Spleen (tissue), 11 donors: Measurements from ENCODE around the gene CEBPE. TPM values are rescaled to one million over a fixed set of nuclear protein-coding genes. Genes with fewer than 3 reads are reported as not detected.

Experiments
- DNase-seq: peaks from one replicate; pipeline ENCODE4 v3.0.0-alpha.2; 2020
- H3K27ac ChIP-seq, 8 donors: fragments of 200-600 bp; sonication (generic) in 7 of 8; 1 replicate in 4 of 8; 2 replicates in 4 of 8; pipeline versions ENCODE4 v1.5.0 to v1.8.0; 2016 to 2021; ENCODE audit warnings: inconsistent platforms in 4 of 8, mild to moderate bottlenecking in 4 of 8, moderate library complexity in 1 of 8
- H3K27me3 ChIP-seq, 7 donors: fragments of 200-600 bp; sonication (generic) in 6 of 7; replicated peaks in 1 of 7; 1 replicate in 4 of 7; 2 replicates in 3 of 7; pipeline versions ENCODE4 v1.5.0 to v1.8.0; 2016 to 2021; ENCODE audit warnings: inconsistent platforms in 3 of 7, mild to moderate bottlenecking in 1 of 7
- H3K36me3 ChIP-seq, 6 donors: fragments of 200-600 bp; sonication (generic) in 5 of 6; 1 replicate in 4 of 6; 2 replicates in 2 of 6; pipeline versions ENCODE4 v1.5.0 to v1.8.0; 2016 to 2021; ENCODE audit warnings: inconsistent platforms in 2 of 6
- H3K4me1 ChIP-seq, 6 donors: fragments of 200-600 bp; sonication (generic) in 5 of 6; 1 replicate in 3 of 6; 2 replicates in 3 of 6; pipeline versions ENCODE4 v1.5.0 to v1.8.0; 2016 to 2021; ENCODE audit warnings: inconsistent platforms in 3 of 6
- H3K4me3 ChIP-seq, 8 donors: fragments of 200-600 bp; sonication (generic) in 7 of 8; 1 replicate in 4 of 8; 2 replicates in 4 of 8; pipeline versions ENCODE4 v1.5.0 to v1.8.0; 2016 to 2021; ENCODE audit warnings: inconsistent platforms in 4 of 8, mild to moderate bottlenecking in 4 of 8, moderate library complexity in 2 of 8
- H3K9me3 ChIP-seq, 8 donors: fragments of 200-600 bp; sonication (generic) in 7 of 8; 1 replicate in 4 of 8; 2 replicates in 4 of 8; pipeline versions ENCODE4 v1.5.0 to v1.8.0; 2016 to 2021; ENCODE audit warnings: inconsistent platforms in 4 of 8
- CTCF ChIP-seq, 11 experiments: fragments of 200-600 bp in 7 of 11; fragments of 450-650 bp in 4 of 11; sonication (generic) in 4 of 11; IDR thresholded peaks in 8 of 11; conservative IDR thresholded peaks in 3 of 11; 1 replicate in 7 of 11; 2 replicates in 4 of 11; pipeline versions ENCODE4 v1.4.0 to v1.8.0; 2016 to 2021; ENCODE audit warnings: antibody characterized with exemption in 11 of 11, inconsistent platforms in 4 of 11, mild to moderate bottlenecking in 1 of 11
- POLR2A ChIP-seq, 3 donors: fragments of 450-650 bp; IDR thresholded peaks; one replicate each; pipeline ENCODE4 v1.5.1; 2017; ENCODE audit warnings: antibody characterized with exemption in 3 of 3, mild to moderate bottlenecking in 1 of 3
- POLR2AphosphoS5 ChIP-seq, 3 donors: sonication (generic); formaldehyde crosslinking; IDR thresholded peaks; one replicate each; pipeline ENCODE4 v1.5.1; 2017; ENCODE audit warnings: antibody characterized with exemption in 3 of 3
- WGBS, 5 donors: extraction: QIAGEN DNeasy Blood & Tissue Kit in 3 of 5; methylation state at CpG; one replicate each; pipeline versions ENCODE4 v1.1.5 to v1.1.7; 2013 to 2018; 5-methylcytosine and 5-hydroxymethylcytosine counted together
- intact Hi-C: fragments of 100-400 bp; cut with DNase I; formaldehyde crosslinking; loops from one replicate; pipeline ENCODE4 v1.15.0; 2023; ENCODE audit warnings: low total_unique reads
- polyA plus RNA-seq, 3 donors: library from polyadenylated mRNA; stranded (reverse); fragments of 200-250 nt; gene quantifications; one replicate each; pipeline ENCODE4 v1.2.1, GENCODE V29; 2013
- small RNA-seq, 4 donors: library from RNA; depleted of rRNA; stranded (forward); fragments of <200 nt; gene quantifications; one replicate each; pipeline ENCODE3, GENCODE V24; 2016
- total RNA-seq, 7 donors: library from RNA; depleted of rRNA in 3 of 7; stranded (reverse); fragments of >200 nt in 3 of 7; fragmentation: NEBNext Ultra II Directional in 4 of 7; extraction: Animal tissue kit (Norgen Biotek cat#: 25700) in 4 of 7; gene quantifications; one replicate each; pipeline versions ENCODE4 v1.1.0 to v1.2.1, GENCODE V29; 2016 to 2021
- donor health status: healthy with polysubstance abuse.
- donor health status: DM: no; HTN: no; CAD: no; lungs with moderate emphysema.
- donor health status: DM: no; HTN: no; CAD: no.
- donor health status: Bipolar disorder and iron deficiency.
- donor health status: healthy.
- donor health status: DM: no; HTN: no; CAD: no.
- donor health status: DM: yes; HTN: yes; CAD: no.

CEBPE gene
- total and polyA plus RNA-seq, 10 donors = 0.64 to 9.6 (median 1.5) TPM

GRCh38 chr14:23067847-23068788 is 50.9 kb downstream of the CEBPE start:
- intact Hi-C loops = no loop called here

More at GRCh38 chr14:23067847-23068788, 50.9 kb downstream of the CEBPE start:
- DNase-seq = no peak
- WGBS, 5 donors = 80 to 89% (median 85%) methylated on average over 13 to 14 of the region's 14 CpGs
- Histone ChIP-seq H3K4me3 (no peak overlapping the region), H3K27me3 (no peaks in the 10 kb centered on the region), H3K36me3 (peaks cover 7 to 82% (median 66%) of the 10 kb centered on the region in 6 donors), H3K27ac (peak overlapping the region in 4 of 8 donors; percentile 22 to 49 (median 28)), H3K4me1 (peaks cover 27 to 69% (median 48%) of the 10 kb centered on the region in 6 donors), H3K9me3 (no peaks in the 10 kb centered on the region)
- no peak for TF ChIP-seq POLR2A (IDR thresholded peaks at IDR 0.05)
- no peak for TF ChIP-seq POLR2AphosphoS5 (IDR thresholded peaks at IDR 0.05)
- no peak for TF ChIP-seq CTCF (IDR thresholded peaks at IDR 0.05 in 8 of 11, conservative IDR thresholded peaks at IDR 0.05 in 3 of 11)

Small RNAs within 50 kb of the gene (small RNA-seq; reads per million reads assigned to genes)
- 0 reads per million in 4 donors for gene RNU6-1138P

Other genes with a start within 250 kb of the CEBPE start
- 100 to 1,000 TPM in 6 of 7 donors, 10 to 100 TPM in 1; 99.6 to 205 (median 110) TPM for gene LRP10, start 247.5 kb downstream of the CEBPE start, total RNA-seq
- 10 to 100 TPM in 1 of 3 donors, 1 to 10 TPM in 2; 7.9 to 22.3 (median 8.9) TPM for gene LRP10, start 247.5 kb downstream of the CEBPE start, polyA plus RNA-seq
- 1 to 10 TPM; 1.4 to 5.8 (median 3.0) TPM for gene REM2, start 236.0 kb downstream of the CEBPE start, total RNA-seq
- 1 to 10 TPM; 2.2 to 5.2 (median 3.4) TPM for gene REM2, start 236.0 kb downstream of the CEBPE start, polyA plus RNA-seq
- 100 to 1,000 TPM in 4 of 7 donors, 10 to 100 TPM in 3; 84.9 to 875 (median 103) TPM for gene RBM23, start 200.1 kb downstream of the CEBPE start, total RNA-seq
- gene RBM23, start 200.1 kb downstream of the CEBPE start, polyA plus RNA-seq = 10 to 100 TPM; 19.0 to 40.3 (median 32.7) TPM
- gene PRMT5, start 189.9 kb downstream of the CEBPE start, total RNA-seq = 10 to 100 TPM; 31.1 to 44.7 (median 40.6) TPM
- gene PRMT5, start 189.9 kb downstream of the CEBPE start, polyA plus RNA-seq = 10 to 100 TPM; 18.6 to 30.6 (median 24.9) TPM
- 10 to 100 TPM; 37.7 to 83.5 (median 50.6) TPM for gene HAUS4, start 162.2 kb downstream of the CEBPE start, total RNA-seq
- gene HAUS4, start 162.2 kb downstream of the CEBPE start, polyA plus RNA-seq = 10 to 100 TPM; 21.1 to 44.3 (median 31.5) TPM
- 10 to 100 TPM in 1 of 7 donors, 1 to 10 TPM in 6; 1.4 to 11.0 (median 5.3) TPM for gene AJUBA, start 136.7 kb downstream of the CEBPE start, total RNA-seq
- gene AJUBA, start 136.7 kb downstream of the CEBPE start, polyA plus RNA-seq = 1 to 10 TPM in 1 of 3 donors, under 1 TPM in 2; 0.63 to 2.1 (median 0.68) TPM
- gene C14orf93, start 109.1 kb downstream of the CEBPE start, total RNA-seq = 10 to 100 TPM in 6 of 7 donors, 1 to 10 TPM in 1; 7.3 to 27.0 (median 11.3) TPM
- gene C14orf93, start 109.1 kb downstream of the CEBPE start, polyA plus RNA-seq = 1 to 10 TPM; 7.5 to 8.8 (median 8.0) TPM
- 10 to 100 TPM; 43.1 to 72.3 (median 55.1) TPM for gene PSMB5, start 84.4 kb downstream of the CEBPE start, total RNA-seq
- gene PSMB5, start 84.4 kb downstream of the CEBPE start, polyA plus RNA-seq = 10 to 100 TPM; 36.5 to 80.1 (median 60.9) TPM
- not detected for gene PSMB11, start 77.0 kb downstream of the CEBPE start, total RNA-seq
- under 1 TPM in 1 of 3 donors, not detected in 2; 0.03 TPM for gene PSMB11, start 77.0 kb downstream of the CEBPE start, polyA plus RNA-seq
- gene CDH24, start 61.7 kb downstream of the CEBPE start, total RNA-seq = 1 to 10 TPM; 2.6 to 9.4 (median 6.5) TPM
- 1 to 10 TPM; 1.3 to 6.3 (median 3.1) TPM for gene CDH24, start 61.7 kb downstream of the CEBPE start, polyA plus RNA-seq
- 100 to 1,000 TPM; 148 to 228 (median 211) TPM for gene ACIN1, start 24.1 kb downstream of the CEBPE start, total RNA-seq
- gene ACIN1, start 24.1 kb downstream of the CEBPE start, polyA plus RNA-seq = 100 to 1,000 TPM in 2 of 3 donors, 10 to 100 TPM in 1; 59.2 to 126 (median 119) TPM
- gene C14orf119, start 23.8 kb downstream of the CEBPE start, total RNA-seq = 10 to 100 TPM; 34.3 to 43.2 (median 37.8) TPM
- 10 to 100 TPM; 28.0 to 47.0 (median 40.2) TPM for gene C14orf119, start 23.8 kb downstream of the CEBPE start, polyA plus RNA-seq
- gene CIROP, start 14.3 kb downstream of the CEBPE start, total RNA-seq = not detected
- gene CIROP, start 14.3 kb downstream of the CEBPE start, polyA plus RNA-seq = not detected
- 100 to 1,000 TPM in 1 of 7 donors, 10 to 100 TPM in 6; 23.5 to 106 (median 68.0) TPM for gene SLC7A8, start 64.4 kb upstream of the CEBPE start, total RNA-seq
- 1 to 10 TPM; 3.5 to 8.7 (median 6.7) TPM for gene SLC7A8, start 64.4 kb upstream of the CEBPE start, polyA plus RNA-seq
- gene RNF212B, start 118.7 kb upstream of the CEBPE start, total RNA-seq = not detected
- not detected for gene RNF212B, start 118.7 kb upstream of the CEBPE start, polyA plus RNA-seq
- gene HOMEZ, start 166.9 kb upstream of the CEBPE start, total RNA-seq = 10 to 100 TPM in 2 of 7 donors, 1 to 10 TPM in 5; 7.3 to 13.0 (median 9.1) TPM
- 1 to 10 TPM; 3.1 to 5.4 (median 5.0) TPM for gene HOMEZ, start 166.9 kb upstream of the CEBPE start, polyA plus RNA-seq
- 10 to 100 TPM; 18.6 to 31.7 (median 20.8) TPM for gene PPP1R3E, start 183.6 kb upstream of the CEBPE start, total RNA-seq
- 10 to 100 TPM; 22.1 to 36.7 (median 30.3) TPM for gene PPP1R3E, start 183.6 kb upstream of the CEBPE start, polyA plus RNA-seq
- gene BCL2L2, start 187.6 kb upstream of the CEBPE start, total RNA-seq = 10 to 100 TPM; 16.7 to 34.6 (median 24.9) TPM
- 10 to 100 TPM in 1 of 3 donors, 1 to 10 TPM in 2; 5.4 to 19.2 (median 7.5) TPM for gene BCL2L2, start 187.6 kb upstream of the CEBPE start, polyA plus RNA-seq
- gene PABPN1, start 202.2 kb upstream of the CEBPE start, total RNA-seq = 100 to 1,000 TPM in 4 of 7 donors, 10 to 100 TPM in 3; 52.1 to 152 (median 132) TPM
- gene PABPN1, start 202.2 kb upstream of the CEBPE start, polyA plus RNA-seq = 100 to 1,000 TPM; 118 to 146 (median 132) TPM
- gene SLC22A17, start 233.6 kb upstream of the CEBPE start, total RNA-seq = 10 to 100 TPM in 2 of 7 donors, 1 to 10 TPM in 5; 7.1 to 13.7 (median 8.3) TPM
- 1 to 10 TPM; 5.1 to 7.1 (median 6.3) TPM for gene SLC22A17, start 233.6 kb upstream of the CEBPE start, polyA plus RNA-seq
- 1 to 10 TPM; 2.6 to 6.7 (median 4.4) TPM for gene EFS, start 245.9 kb upstream of the CEBPE start, total RNA-seq
- 1 to 10 TPM; 1.8 to 4.3 (median 2.7) TPM for gene EFS, start 245.9 kb upstream of the CEBPE start, polyA plus RNA-seq